Measurements from ENCODE around the gene ADI1.
"Not testable (repeated sequence)": the region's sequence is repeated elsewhere in the genome, so short reads cannot be mapped to it uniquely, and the experiment has no call there.

Gene ADI1

GRCh38 chr2:3533836-3534235, 14.5 kb upstream of the ADI1 start:
- no peak overlapping the region for H3K4me3 ChIP-seq (ENCODE audit: low read length)
- no peak for DNase-seq (ENCODE audit: low read depth, low spot score)

- DNase-seq (ENCODE audit: low read depth, low spot score): no peak
- H3K4me3 ChIP-seq (ENCODE audit: low read length): no peak overlapping the region
These were observed 13.6 kb upstream of the ADI1 start for GRCh38 chr2:3532941-3533340.

GRCh38 chr2:3529316-3530025, 10.1 kb upstream of the ADI1 start:
- no peak for DNase-seq (ENCODE audit: low read depth, low spot score)
- no peak overlapping the region for H3K4me3 ChIP-seq (ENCODE audit: low read length)

- H3K4me3 ChIP-seq (ENCODE audit: low read length): no peak overlapping the region
- no peak for DNase-seq (ENCODE audit: low read depth, low spot score)
These were observed 8.8 kb upstream of the ADI1 start for GRCh38 chr2:3527886-3528785.

GRCh38 chr2:3526871-3527270, 7.5 kb upstream of the ADI1 start:
- no peak overlapping the region for H3K4me3 ChIP-seq (ENCODE audit: low read length)
- no peak for DNase-seq (ENCODE audit: low read depth, low spot score)

GRCh38 chr2:3523551-3524041, 4.3 kb upstream of the ADI1 start:
- no peak for DNase-seq (ENCODE audit: low read depth, low spot score)

GRCh38 chr2:3522961-3523421, 3.7 kb upstream of the ADI1 start:
- no peak overlapping the region for H3K4me3 ChIP-seq (ENCODE audit: low read length)
- DNase-seq (ENCODE audit: low read depth, low spot score): no peak

More at GRCh38 chr2:3523551-3524041, 4.3 kb upstream of the ADI1 start:
- H3K4me3 ChIP-seq (ENCODE audit: low read length): no peak overlapping the region

GRCh38 chr2:3520591-3520990, 1.3 kb upstream of the ADI1 start:
- H3K4me3 ChIP-seq (ENCODE audit: low read length): no peak overlapping the region
- DNase-seq (ENCODE audit: low read depth, low spot score): no peak

- DNase-seq (ENCODE audit: low read depth, low spot score): peak; percentile 96
- peak overlapping the region; percentile 82 for H3K4me3 ChIP-seq (ENCODE audit: low read length)
These were observed 656 bp downstream of the ADI1 start for GRCh38 chr2:3518496-3519254.

- DNase-seq (ENCODE audit: low read depth, low spot score): peak; percentile 37
- peak overlapping the region; percentile 77 for H3K4me3 ChIP-seq (ENCODE audit: low read length)
These were observed 1.3 kb downstream of the ADI1 start for GRCh38 chr2:3517948-3518495.

- no peak overlapping the region for H3K4me3 ChIP-seq (ENCODE audit: low read length)
- DNase-seq (ENCODE audit: low read depth, low spot score): no peak
These were observed 2.5 kb downstream of the ADI1 start for GRCh38 chr2:3516831-3517230.

GRCh38 chr2:3515438-3515837, 3.9 kb downstream of the ADI1 start:
- not testable (repeated sequence) for H3K4me3 ChIP-seq (ENCODE audit: low read length); DNase-seq (ENCODE audit: low read depth, low spot score)

- no peak overlapping the region for H3K4me3 ChIP-seq (ENCODE audit: low read length)
- DNase-seq (ENCODE audit: low read depth, low spot score): peak; percentile 32
These were observed 6.1 kb downstream of the ADI1 start for GRCh38 chr2:3513026-3513810.

- DNase-seq (ENCODE audit: low read depth, low spot score): peak; percentile 33
- H3K4me3 ChIP-seq (ENCODE audit: low read length): no peak overlapping the region
These were observed 7.2 kb downstream of the ADI1 start for GRCh38 chr2:3512086-3512485.

- DNase-seq (ENCODE audit: low read depth, low spot score): no peak
- no peak overlapping the region for H3K4me3 ChIP-seq (ENCODE audit: low read length)
These were observed 13.6 kb downstream of the ADI1 start for GRCh38 chr2:3505771-3506170.

- H3K4me3 ChIP-seq (ENCODE audit: low read length): no peak overlapping the region
- DNase-seq (ENCODE audit: low read depth, low spot score): no peak
These were observed 14.6 kb downstream of the ADI1 start for GRCh38 chr2:3504741-3505140.

GRCh38 chr2:3503483-3503882, 15.8 kb downstream of the ADI1 start:
- no peak overlapping the region for H3K4me3 ChIP-seq (ENCODE audit: low read length)
- DNase-seq (ENCODE audit: low read depth, low spot score): no peak

- DNase-seq (ENCODE audit: low read depth, low spot score): no peak
These were observed 16.3 kb downstream of the ADI1 start for GRCh38 chr2:3503046-3503445.

More at GRCh38 chr2:3503046-3503445, 16.3 kb downstream of the ADI1 start:
- no peak overlapping the region for H3K4me3 ChIP-seq (ENCODE audit: low read length)
